NOMO-1 treated with dmso at 0.1 percent for 144 hours (cell line): ENCODE measurements around the gene ATRN.

ENCODE experiments used
- DNase-seq: peaks from one replicate; lab custom pipeline; 2025; ENCODE audit not compliant: unreplicated experiment; lab: John Stamatoyannopoulos, UW

ATRN gene

DNA sequence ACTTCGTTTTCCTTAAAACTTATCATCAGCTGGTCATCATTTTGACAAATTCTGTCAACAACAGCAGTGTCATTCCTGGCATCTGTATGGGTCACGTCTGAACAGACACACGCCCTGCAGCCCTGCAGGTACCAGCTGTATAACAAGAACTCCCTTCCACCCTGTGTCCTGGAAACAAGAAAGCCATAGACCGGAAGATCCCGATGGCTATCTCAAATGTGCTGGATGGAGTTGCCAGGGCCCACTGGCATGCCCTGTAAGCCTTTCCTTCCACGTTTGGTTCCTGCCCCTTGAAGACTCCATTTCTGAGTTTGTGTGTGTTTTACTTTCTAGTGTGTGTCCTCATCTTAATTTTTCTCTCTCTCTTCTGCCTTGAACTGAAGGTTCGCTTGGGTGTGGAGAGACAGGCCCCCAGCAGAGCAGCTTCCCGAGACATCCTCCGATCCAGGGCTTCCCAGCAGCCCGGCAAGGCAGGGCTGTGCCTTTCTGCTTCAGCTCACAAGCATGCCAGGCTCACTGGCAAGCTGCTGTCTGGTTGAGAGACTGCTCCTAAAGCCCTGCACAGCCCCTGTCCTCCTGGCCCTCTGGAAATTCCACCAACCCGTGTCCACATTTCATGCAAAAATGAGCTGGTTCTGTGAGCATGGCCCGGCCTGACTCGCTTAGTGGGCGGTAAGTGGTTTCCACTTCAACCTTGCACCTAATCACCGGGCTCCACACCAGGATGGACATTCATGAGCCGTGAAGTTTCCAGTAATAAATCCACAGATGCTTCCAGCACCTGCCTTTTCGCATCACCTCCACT, 183.7 kb downstream of the ATRN start:
- no peak for DNase-seq

DNA sequence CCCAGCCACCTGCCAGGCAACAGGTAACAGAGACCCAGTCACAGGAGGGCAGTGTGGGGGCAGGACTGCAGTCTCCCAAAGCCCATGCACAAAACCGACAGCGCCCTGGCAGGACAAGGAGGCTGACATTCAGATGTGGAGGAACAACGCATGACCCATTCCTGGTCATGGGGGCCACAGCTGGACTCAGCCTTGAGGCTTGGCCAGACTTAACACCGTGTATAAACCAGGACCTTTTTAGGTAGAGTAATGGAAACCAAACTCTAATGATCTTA, 184.2 kb downstream of the ATRN start:
- no peak for DNase-seq

DNA sequence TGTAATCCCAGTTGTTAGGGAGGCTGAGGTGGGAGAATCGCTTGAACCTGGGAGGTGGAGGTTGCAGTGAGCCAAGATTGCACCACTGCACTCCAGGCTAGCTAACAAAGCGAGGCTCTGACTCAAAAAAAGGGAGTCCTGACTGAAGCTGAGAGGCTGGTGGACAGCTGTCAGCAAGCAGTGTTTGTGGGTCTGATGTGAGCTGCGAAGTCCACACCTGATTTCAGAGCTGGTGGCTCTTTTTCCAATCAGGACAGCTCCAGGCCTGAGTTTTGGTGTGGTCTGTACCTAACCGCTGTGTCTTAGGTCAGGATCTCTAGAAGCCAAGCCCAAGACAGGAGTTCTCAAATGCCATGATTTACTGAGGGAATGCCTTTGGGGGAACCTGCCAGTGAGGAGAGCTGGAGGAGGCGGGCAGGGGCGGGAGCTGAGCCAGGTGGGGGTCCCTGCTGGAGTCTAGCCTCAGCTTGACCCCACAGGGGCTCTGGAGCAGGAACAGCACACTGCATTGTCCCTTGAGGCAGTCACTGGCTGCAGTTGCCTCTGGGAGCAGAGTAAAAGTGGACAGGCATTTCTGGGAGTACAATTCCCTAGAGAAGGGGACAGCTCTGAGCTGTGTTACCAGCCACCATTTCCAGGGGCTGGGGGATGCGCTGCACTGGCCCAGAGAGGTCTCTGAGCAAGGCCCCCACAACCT, 187.3 kb downstream of the ATRN start:
- no peak for DNase-seq

DNA sequence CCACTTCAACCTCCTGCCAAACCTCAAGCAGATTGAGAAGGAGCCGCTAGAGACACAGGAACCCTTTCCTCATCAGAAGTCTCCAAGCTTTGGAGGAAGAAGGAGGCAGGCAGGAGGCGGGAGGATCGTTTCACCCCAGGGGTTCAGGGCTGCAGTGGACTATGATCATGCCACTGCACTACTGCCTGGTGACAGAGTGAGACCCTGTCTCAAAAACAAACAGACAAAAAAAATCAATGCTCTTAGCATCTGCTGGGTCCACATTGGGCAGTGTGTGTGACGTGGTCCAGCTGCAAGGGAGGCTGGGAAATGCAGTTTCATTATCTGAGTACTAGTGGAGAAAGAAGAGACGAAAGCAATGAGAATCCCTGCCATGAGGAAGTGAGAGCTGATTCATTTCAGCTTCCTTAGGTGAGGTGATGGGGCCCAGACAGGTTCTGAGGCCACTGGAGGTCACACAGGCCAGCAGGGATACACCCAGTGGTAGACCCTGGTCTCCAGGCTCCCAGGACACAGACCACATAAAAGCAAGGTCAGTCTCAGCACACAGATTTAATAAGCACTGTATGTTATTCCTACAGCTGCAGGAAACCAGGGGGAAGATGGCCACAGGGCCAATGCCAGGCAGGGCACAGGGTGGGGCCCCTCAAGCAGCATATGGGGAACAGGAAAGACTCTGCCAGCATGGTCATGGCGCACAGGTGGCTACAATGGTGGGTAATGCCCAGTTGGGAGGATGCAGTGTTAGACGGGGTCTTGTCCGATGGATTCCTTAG, 188.1 kb downstream of the ATRN start:
- peak; percentile 59 for DNase-seq

GRCh38 chr20:3659492-3660261, 188.9 kb downstream of the ATRN start:
- DNase-seq: no peak

DNA sequence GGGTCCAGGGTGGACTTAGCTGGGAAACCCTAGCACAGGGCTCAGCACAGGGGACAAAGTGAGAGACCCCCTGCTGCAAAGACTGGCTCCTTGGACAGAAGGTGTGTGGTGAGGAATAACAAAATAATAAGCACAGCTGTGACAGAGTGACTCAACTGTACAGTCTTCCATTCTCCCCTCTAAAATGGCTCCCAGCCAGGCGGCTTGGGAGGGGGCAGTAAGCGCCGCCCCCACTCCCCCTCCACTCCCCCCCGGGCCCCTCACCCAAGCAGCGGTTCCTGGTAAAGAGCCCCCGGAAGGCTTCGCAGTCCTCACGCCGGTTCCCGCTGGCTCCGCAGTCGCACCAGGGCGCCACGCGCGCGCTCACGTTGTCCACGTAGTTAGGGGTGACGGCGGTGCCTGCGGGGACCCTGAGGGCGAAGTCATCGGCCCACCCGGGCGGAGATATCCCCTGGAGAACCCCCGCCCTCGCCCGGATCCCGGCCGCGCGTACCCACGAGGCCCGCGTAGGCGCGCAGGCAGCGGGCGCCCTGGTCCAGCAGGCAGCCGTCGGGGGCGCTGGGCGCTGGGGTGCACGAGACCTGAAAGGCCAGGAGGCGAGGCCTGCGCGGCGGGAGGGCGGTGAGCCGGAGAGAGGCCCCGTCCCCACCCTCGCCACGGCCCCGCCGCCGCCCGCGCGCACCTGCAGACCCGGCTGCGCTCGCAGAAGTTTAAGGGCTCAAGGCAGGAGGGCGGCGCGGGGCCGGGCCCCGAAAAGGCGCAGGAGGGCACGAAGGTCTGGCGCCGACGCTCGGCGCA, 189.6 kb downstream of the ATRN start:
- no peak for DNase-seq

DNA sequence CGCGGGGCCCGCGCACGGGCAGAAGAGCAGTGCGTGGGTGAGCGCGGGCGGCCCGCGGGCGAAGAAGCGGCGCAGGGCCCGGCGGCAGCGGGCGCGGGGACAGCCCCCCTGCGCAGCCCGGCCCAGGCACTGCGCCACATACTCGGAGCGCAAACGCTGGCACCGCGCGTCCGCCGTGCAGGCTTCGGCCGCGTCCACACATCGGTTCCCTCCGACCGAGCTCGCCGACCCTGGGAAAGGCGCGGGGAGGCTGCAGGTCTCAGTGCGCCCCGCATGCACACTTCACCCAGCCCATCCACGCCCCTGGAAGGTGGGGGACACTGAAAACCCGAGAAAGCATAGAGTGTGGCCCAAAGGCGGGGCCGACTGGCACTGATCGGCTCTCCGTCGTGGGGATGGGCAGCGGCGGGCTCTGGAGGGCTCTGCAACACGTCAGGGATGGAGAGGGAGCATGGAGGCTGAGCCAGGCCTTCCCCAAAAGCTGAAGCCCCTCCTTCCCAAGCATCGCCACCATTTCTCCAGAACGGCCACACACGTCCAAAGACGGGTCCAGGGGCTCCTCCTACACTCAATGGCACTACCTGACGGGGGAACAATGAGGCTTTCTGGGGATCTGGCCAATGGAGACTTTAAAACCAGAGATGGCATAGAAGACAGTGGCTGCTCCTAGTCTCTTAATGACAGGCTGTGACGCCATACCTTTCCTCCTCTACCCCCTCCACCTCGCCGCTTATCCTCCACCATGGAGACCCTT, 190.4 kb downstream of the ATRN start:
- DNase-seq: no peak

DNA sequence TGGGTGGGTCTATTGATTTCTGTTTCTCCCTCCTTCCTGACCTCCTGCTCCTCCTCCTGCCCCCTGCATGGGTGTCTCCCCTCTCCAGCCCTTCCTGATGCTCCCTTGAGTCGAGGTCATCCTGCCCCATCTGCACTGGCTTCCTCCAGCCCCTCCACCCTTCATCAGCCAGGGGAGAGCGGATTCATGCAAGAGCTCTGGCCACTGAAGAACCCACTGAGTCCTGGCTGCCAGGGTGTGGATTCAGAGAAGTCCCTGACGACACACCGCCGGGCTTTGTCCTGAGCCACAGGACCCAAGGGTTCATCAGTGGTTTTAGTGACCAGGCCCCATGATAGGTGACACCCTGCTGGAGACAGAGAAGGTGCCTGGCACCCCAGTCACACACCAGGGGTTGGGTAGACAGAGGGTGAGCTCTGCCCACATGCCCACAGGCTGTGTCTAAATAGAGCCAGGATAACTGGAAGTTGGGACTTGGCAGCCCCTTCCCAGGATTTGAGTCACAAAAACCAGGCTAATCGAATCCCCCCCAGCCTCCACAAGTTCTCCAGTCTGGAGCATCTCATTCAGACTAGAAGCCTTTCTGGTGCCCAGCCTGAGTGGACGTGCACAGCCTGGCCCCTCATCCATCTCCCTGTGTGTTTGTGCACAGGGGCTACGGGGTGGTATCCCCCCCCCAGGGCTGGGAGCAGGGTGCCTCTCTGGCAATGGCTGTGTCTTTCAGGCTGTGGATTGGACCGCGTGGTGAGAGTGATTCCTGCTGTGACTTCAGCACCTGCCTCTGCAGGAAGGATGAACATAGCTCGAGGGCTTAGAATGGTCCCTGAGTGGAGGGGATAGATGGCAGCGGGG, 191.2 kb downstream of the ATRN start:
- no peak for DNase-seq

- no peak for DNase-seq
Observed at GRCh38 chr20:3663031-3663701, 192.3 kb downstream of the ATRN start, which contains the start of gene GFRA4. GFRA4 (minus strand) TSS chr20:3663399; CDS start chr20:3663399, 0 bp downstream.

DNA sequence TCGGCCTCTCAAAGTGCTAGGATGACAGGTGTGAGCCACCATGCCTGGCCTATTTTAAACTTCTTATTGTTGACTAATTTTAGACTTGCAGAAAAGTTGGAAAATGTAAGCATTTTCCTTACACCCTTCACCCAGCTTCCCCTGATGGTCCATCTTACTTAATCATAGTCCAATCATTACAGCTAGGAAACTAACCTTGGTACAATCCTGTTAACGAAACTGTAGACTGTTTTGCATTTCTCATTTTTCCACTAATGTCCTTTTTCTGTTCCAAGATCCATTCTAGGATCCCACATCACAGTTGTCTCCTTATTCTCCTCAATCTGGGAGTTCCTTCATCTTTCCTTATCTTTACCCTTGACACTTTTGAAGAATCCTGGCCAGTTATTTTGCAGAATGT, 193.0 kb downstream of the ATRN start:
- no peak for DNase-seq

DNA sequence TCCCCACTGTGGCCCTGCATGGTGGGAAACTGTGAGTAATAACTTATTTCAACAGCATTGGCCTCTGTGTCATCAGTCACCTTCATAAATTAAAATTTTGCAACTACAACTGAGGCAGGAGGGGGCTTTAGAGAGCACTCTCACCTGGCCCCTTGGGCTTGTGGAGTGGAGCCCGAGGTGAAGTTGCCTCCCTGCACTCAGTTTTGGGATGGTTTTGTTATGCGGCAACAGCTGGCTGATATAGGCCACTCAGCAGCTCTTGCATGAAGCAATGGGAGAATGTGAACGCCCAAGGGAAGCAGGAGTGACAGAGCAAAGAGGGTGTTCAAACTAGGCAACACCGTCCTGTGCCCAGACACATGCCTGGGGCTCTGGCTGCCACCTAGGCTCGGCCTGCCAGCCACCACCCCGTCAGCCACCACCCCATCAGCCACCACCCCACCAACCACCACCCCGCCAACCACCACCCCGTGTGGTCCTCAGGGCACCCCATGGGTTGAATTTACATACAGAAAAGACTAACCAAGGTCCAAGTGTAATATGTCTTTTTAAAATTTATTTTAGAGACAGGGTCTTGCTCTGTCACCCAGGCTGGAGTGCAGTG, 196.7 kb downstream of the ATRN start:
- DNase-seq: no peak

DNA sequence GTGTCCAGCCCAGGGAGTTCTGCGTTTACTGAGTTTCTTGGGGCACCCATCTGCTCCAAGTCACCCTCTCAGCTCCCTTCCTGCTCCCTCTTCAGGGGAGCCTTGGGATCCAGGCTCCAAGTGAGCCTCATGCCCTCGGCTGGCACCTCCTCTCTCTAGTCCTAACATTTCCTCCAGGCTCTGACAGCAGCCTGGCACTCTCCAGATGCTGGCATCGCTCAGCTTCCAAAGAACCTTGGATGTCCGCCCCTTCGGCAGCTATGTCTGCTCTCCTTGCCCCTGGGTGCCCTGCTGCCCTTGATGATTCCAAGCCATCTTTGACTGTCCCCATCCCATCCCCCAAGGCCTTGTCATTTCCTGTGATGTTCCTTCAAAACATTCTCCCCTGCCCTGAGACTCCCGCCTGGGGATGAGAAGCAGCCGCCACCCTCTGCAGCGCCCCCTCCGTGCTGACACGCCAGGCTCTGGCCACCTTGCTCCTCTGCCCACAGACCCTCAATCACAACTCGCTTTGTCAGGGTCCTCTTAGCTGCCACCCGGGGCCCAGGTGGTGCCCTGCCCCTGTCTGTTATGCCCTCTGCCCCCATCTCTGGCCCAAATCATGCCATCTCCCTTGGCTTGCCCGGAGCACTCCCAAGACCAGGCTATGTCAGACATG, 199.0 kb downstream of the ATRN start:
- no peak for DNase-seq

DNA sequence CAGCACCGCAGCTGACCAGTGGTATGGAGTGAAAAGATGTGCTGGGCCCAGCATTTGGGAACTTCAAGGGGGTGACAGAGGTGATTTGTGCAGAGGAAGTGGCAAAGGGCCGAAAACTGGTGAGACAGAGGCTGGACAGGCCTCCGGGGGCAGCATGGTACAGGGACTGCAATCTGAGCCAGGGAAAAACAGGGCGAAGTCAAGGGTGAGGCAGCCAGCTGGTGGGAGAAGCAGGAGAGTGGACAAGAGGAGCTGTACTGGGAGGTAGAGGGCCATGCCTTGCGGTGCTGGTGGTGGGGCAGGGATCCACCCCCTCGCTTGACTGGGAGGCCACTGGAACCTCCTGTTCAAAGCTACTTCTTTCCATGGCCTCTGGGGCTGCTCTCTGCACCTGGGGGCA, 199.7 kb downstream of the ATRN start:
- DNase-seq: no peak

DNA sequence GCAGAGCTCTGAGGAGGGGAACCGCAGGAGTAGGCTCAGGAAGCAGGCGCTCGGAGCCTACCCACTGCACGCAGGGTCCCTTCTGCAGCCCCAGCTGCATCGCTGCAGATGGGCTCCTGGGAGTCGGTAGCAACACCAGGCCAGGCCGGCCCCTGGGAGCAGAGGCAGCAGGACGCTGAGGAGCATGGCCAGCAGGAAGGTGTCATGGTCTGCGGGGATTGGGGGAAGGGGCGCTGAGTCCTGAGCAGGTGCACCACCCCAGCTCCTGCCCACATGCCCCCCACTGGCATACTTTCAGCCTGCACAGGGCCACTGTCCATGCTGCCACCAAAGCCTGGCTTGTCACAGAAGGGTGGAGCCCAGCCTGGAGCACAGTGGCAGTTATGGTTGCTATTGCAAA, 200.1 kb downstream of the ATRN start:
- no peak for DNase-seq

DNA sequence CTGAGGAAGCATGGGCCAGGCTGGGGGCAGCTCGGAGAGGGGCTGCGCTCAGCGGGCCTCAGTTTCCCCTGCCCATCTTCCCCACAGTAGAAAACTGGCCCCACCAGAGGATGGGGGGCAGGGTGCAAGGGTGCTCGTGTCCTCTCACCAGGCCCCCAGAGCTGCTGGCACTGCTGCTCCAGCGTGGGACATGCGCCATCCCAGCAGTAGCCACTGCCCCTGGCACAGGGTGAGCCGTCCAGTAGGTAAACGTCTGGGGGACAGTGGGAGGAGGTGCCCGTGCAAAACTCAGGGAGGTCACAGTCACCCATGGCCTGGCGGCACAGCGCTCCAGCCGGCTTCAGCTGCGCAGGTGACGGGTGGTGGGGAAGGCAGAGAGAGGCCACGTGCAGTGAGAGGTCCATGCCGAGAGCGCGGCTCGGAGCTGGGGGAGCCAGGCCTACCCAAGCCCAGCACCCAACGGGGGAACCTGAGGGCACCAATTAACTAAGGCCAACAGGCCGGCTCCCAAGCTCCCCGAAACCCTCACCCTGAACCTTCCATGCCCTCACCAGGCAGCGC, 201.2 kb downstream of the ATRN start:
- no peak for DNase-seq

- DNase-seq: no peak
Observed at GRCh38 chr20:3672547-3673171, 201.8 kb downstream of the ATRN start.
